ENCODE measurements around the gene GPR34. TPM values are rescaled to one million over a fixed set of nuclear protein-coding genes. Genes with fewer than 3 reads are reported as not detected.
A peak's percentile ranks its signal among the peaks of the same experiment; 100 is the strongest.
"Not testable (repeated sequence)": the region's sequence is repeated elsewhere in the genome, so short reads cannot be mapped to it uniquely, and the experiment has no call there.

Gene GPR34
- total RNA-seq, 1 donor from 2014 or later: 1.5 TPM

DNA sequence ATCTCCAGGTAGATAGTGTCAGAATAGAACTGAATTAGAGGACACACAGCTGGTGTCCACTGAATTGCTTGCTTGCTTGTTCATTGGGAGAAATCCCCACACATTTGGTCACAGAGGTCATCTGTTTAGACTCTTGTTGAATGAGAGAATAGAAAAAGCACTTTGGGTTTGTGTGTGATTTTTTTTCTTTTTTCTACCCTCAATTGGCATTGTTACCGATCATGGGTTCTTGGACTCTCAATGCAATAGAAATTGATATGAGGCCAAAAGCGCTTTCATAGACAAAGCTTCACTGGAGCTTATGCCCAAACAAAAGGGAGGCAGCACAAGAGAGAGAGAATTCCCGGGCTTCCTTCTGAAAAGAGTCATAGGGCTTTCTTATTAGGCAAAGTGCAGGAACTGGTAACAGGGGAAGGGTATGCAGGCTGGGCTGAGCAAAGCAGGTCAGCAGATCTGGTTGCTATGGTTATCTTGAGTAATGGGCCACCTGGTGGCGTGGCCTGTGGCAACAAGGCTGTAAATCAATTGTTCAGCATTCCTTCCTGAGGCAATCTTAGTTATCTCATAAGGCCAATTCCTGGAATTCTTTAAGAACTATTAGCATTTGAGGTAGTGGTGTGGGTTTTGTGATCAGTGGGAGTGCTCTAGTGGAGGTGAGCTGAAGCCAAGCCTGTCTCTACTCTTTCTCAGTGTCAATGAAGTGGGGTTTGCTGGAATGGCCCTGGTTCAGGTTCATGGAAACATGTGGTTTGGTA, 29.9 kb downstream of the GPR34 start:
- H3K27me3 ChIP-seq: no peaks in the 10 kb centered on the region
- DNase-seq (ENCODE audit: low spot score in 2 of 2): no peak
- no peak overlapping the region for H3K4me3 ChIP-seq
- no peaks in the 10 kb centered on the region for H3K36me3 ChIP-seq
- H3K4me1 ChIP-seq: no peaks in the 10 kb centered on the region
- no peak overlapping the region for H3K27ac ChIP-seq
- peaks cover 0 to 7% of the 10 kb centered on the region in 2 donors for H3K9me3 ChIP-seq
- TF ChIP-seq, protein P1, sequence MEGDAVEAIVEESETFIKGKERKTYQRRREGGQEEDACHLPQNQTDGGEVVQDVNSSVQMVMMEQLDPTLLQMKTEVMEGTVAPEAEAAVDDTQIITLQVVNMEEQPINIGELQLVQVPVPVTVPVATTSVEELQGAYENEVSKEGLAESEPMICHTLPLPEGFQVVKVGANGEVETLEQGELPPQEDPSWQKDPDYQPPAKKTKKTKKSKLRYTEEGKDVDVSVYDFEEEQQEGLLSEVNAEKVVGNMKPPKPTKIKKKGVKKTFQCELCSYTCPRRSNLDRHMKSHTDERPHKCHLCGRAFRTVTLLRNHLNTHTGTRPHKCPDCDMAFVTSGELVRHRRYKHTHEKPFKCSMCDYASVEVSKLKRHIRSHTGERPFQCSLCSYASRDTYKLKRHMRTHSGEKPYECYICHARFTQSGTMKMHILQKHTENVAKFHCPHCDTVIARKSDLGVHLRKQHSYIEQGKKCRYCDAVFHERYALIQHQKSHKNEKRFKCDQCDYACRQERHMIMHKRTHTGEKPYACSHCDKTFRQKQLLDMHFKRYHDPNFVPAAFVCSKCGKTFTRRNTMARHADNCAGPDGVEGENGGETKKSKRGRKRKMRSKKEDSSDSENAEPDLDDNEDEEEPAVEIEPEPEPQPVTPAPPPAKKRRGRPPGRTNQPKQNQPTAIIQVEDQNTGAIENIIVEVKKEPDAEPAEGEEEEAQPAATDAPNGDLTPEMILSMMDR (IDR thresholded peaks at IDR 0.05): no peak
- intact Hi-C loops (cut with DNase I): no loop called here

DNA sequence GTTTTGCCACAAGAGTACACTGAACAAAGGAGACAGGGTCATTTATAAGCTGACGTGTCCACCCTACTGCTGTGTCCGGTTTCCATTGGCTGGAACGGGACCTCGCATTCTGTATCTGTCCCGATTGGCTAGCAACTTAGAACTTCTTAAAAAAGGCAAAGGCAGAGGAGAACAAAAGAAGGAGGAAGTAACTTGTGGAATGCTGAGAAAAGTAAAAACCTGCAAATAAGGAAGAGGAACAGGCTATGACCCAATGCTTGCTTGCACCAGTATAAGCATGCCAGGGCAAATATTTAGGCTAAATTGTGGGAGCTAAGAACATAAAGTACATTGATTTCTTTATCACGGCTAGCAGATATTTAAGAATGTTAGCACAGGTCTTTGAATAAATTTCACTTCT, 30.8 kb downstream of the GPR34 start:
- H3K4me3 ChIP-seq; H3K9me3 ChIP-seq; DNase-seq (ENCODE audit: low spot score in 2 of 2); H3K27ac ChIP-seq; intact Hi-C loops (cut with DNase I); H3K27me3 ChIP-seq; H3K36me3 ChIP-seq; H3K4me1 ChIP-seq: not testable (repeated sequence)

DNA sequence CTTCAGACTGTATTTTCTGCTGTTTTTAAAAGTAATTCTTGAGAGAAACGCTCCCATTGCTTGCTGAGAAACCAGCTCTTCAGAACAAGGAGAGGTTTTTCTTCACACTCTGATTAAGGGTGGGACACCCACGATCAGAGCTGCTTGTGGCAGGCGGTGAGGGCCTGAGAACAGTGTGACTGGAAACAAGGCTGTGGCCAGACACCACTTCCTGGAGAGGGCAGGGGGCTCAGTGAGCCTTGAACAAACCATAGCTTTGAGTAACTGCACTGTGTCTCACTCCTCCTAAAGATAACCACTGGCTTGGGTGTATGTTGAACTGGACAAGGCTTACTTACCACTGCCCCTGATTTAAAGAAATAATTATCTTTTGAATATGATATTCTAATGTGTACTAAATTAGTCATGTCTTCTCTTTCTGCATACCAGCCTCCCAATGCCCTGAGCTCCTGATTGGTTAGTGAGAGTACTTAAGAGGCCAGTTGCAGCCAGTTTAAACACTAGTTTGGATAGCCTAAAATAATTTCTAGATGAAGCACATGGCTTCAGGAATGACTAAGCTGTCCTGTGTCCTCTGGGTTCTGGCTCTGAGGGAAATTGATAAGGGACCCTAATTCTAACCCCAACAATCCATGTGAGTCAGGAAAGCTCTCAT, 31.5 kb downstream of the GPR34 start:
- DNase-seq (ENCODE audit: low spot score in 2 of 2): no peak
- TF ChIP-seq, protein P1 (IDR thresholded peaks at IDR 0.05): no peak
- H3K27me3 ChIP-seq: no peaks in the 10 kb centered on the region
- H3K4me1 ChIP-seq: no peaks in the 10 kb centered on the region
- intact Hi-C loops (cut with DNase I): no loop called here
- H3K27ac ChIP-seq: peak overlapping the region in 1 of 2 donors; percentile 54
- no peak overlapping the region for H3K4me3 ChIP-seq
- peaks cover 0 to 7% of the 10 kb centered on the region in 2 donors for H3K9me3 ChIP-seq
- no peaks in the 10 kb centered on the region for H3K36me3 ChIP-seq

DNA sequence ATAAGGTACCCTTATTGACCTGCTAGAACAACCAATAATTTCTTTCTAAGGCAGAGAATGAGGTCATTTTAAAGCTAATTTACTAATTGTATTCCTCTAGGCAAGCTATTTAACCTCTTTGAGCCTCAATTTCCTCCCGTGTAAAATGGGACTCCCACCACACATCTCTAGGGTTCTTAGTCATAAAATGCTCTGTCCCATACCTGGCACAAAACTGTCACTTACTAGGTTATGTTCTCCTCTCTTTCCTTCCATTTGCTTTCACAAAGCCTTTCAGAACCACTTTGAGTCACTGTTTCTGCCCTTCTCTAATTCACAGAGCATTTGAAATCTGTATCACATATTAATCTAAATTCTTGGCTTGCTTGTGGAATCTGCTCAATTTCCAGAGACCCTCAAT, 32.8 kb downstream of the GPR34 start:
- no peak overlapping the region for H3K27ac ChIP-seq
- intact Hi-C loops (cut with DNase I): no loop called here
- no peak overlapping the region for H3K4me3 ChIP-seq
- TF ChIP-seq, protein P1 (IDR thresholded peaks at IDR 0.05): no peak
- H3K9me3 ChIP-seq: peaks cover 0 to 7% of the 10 kb centered on the region in 2 donors
- H3K27me3 ChIP-seq: no peaks in the 10 kb centered on the region
- H3K4me1 ChIP-seq: no peaks in the 10 kb centered on the region
- DNase-seq (ENCODE audit: low spot score in 2 of 2): no peak
- H3K36me3 ChIP-seq: no peaks in the 10 kb centered on the region

DNA sequence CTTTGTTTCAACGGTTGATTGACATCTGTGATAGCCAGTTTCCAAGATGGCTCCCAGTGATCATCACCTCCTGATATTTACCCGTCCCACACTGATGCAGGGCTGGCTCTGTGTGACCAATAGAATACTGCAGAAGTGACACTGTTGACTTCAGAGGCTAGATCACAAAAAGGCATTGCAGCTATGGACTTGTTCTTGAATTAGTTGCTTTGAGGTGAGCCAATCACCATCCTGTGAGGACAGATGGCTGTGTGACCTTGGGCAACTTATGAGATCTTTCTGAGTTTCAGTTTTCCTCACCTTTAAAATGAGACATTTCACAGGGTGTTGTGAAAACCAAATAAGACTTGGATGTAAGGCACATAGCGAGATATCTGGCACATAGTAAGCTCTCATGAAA, 33.4 kb downstream of the GPR34 start:
- Histone ChIP-seq H3K4me3 (no peak overlapping the region), H3K27me3 (no peaks in the 10 kb centered on the region), H3K36me3 (no peaks in the 10 kb centered on the region), H3K4me1 (no peaks in the 10 kb centered on the region), H3K27ac (no peak overlapping the region), H3K9me3 (peaks cover 0 to 7% of the 10 kb centered on the region in 2 donors)
- intact Hi-C loops (cut with DNase I): no loop called here
- TF ChIP-seq, protein P1 (IDR thresholded peaks at IDR 0.05): no peak
- no peak for DNase-seq (ENCODE audit: low spot score in 2 of 2)

DNA sequence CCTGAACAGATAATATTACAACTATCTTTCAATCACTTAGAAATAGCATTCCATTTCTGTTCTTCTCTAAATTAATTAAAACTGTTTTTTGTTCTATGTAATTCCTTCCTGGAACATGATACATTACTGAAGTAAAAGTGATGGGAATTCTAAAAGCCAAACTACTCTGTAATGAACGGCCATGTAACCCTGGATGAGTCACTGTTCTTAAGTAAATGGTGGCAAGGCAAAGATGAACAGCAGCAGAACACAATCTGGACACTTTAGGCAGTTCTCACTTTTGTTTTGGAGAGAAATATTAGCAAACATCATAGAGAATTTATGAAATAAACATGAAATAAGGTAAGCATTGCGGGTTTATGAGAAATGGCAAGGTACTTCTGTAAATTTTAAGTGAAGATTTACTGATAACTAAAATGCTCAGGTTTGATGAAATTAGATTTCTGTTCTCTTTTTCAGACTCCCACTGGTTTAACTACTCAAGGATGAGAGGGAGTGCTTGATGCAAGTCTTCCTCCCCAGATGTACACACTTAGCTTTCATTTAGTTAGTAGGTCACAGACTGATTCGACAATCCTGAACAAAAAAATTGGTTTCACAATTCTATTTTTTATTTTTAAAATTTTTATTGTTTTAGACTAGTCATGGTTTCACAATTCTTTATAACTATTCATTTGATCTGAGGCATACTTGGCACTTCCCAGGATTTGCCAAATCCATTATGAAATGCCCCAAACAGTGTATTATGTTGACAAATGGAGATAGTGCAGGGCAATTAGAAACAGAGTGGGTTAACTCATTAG, 34.2 kb downstream of the GPR34 start:
- H3K36me3 ChIP-seq: no peaks in the 10 kb centered on the region
- TF ChIP-seq, protein P1 (IDR thresholded peaks at IDR 0.05): no peak
- DNase-seq (ENCODE audit: low spot score in 2 of 2): no peak
- no peaks in the 10 kb centered on the region for H3K4me1 ChIP-seq
- intact Hi-C loops (cut with DNase I): no loop called here
- H3K27ac ChIP-seq: no peak overlapping the region
- no peak overlapping the region for H3K4me3 ChIP-seq
- peaks cover 0 to 7% of the 10 kb centered on the region in 2 donors for H3K9me3 ChIP-seq
- no peaks in the 10 kb centered on the region for H3K27me3 ChIP-seq
